NCI-H446 treated with DMSO at 0.1 percent for 48 hours (cell line): ENCODE data around the gene MLNR.

Experiments used
- DNase-seq: peaks from one replicate; lab custom pipeline; 2025; lab: John Stamatoyannopoulos, UW

MLNR gene, protein sequence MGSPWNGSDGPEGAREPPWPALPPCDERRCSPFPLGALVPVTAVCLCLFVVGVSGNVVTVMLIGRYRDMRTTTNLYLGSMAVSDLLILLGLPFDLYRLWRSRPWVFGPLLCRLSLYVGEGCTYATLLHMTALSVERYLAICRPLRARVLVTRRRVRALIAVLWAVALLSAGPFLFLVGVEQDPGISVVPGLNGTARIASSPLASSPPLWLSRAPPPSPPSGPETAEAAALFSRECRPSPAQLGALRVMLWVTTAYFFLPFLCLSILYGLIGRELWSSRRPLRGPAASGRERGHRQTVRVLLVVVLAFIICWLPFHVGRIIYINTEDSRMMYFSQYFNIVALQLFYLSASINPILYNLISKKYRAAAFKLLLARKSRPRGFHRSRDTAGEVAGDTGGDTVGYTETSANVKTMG

GRCh38 chr13:49220036-49220855 is at the start of gene MLNR:
Gene MLNR (plus strand): TSS chr13:49220338. CDS start chr13:49220338, 0 bp downstream.
- DNase-seq: no peak

DNA sequence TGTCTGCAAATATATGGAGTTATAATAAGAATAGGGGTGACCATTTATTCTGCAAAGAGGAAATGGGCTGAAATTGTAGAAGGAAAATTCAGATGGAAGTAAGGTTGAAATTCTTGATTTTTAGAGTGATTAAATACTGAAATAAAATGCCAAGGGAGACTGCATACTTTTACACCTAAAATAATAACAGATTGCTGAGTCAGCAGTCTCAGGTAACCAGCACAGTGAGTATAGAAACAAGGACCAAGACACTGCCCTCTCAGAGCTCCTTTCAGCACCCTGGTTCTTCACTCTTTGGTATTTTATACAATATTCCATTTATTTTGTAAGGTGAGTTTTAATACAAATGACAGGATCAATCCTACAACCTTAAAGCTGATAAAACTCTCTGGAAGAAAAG is 48.8 kb upstream of the MLNR start:
- DNase-seq: no peak

GRCh38 chr13:49183672-49184325 is 36.3 kb upstream of the MLNR start:
- DNase-seq: no peak

GRCh38 chr13:49184621-49185020 is 35.5 kb upstream of the MLNR start:
- no peak for DNase-seq

GRCh38 chr13:49185264-49185663 is 34.9 kb upstream of the MLNR start:
- no peak for DNase-seq

DNA sequence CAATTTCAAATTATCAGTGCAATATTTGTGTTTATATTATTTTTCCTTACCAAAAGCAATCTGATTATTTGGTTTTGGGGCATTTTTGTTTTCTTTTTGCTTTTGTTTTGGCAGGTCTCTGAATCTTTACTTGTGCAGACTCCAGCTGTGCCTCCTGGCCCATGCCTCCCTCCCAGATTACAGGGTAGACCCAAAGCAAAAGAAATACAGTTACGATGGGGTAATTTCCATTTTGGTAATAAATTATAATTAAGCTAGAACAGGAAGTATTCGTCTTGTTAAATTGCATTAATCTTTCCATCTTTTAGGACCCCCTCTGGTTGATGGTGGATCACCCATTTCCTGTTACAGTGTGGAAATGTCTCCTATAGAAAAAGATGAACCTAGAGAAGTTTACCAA is 29.2 kb upstream of the MLNR start:
- no peak for DNase-seq

GRCh38 chr13:49206641-49207040 is 13.5 kb upstream of the MLNR start:
- no peak for DNase-seq

DNA sequence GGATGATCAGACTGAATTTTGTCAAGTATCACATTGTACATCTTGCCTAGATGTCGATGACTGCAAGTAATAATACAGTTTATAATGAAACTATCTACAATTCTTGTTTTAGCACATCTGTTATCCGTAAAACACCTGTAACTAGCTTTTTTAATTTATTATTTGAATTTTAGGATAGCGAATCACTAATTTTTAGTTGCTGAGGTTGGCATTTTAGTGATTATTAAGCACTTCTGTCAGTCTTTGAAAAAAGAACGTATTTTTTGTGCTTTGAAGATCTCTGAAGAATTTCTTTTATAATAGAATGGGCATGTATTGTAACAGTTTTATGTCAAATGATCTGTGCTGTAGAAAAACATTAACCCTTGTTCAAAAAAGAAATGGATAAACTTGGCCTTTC is 11.5 kb upstream of the MLNR start:
- no peak for DNase-seq

- DNase-seq: no peak
Observed at GRCh38 chr13:49210114-49210513, 10.0 kb upstream of the MLNR start.

DNA sequence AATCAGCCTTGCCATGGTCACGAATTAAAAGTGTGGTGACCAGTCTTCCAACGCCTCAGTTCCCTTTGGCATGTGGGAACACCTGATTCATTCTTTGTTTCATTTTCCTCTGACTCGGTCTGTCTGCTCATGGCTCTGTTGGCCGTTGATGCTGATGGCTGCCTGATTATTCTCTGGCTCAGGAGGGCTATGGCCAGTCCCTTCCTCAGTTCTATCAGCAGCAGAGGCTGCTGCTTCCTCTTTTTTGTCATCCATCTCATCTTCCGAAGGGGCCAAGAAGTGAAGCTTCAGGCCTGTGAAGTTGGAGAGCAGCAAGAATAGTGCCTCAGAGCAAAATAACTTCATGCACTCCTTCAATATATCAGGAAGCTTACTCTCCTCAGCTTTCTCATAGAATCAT is 9.5 kb upstream of the MLNR start:
- no peak for DNase-seq

- no peak for DNase-seq
Observed at GRCh38 chr13:49213539-49213938, 6.6 kb upstream of the MLNR start.

DNA sequence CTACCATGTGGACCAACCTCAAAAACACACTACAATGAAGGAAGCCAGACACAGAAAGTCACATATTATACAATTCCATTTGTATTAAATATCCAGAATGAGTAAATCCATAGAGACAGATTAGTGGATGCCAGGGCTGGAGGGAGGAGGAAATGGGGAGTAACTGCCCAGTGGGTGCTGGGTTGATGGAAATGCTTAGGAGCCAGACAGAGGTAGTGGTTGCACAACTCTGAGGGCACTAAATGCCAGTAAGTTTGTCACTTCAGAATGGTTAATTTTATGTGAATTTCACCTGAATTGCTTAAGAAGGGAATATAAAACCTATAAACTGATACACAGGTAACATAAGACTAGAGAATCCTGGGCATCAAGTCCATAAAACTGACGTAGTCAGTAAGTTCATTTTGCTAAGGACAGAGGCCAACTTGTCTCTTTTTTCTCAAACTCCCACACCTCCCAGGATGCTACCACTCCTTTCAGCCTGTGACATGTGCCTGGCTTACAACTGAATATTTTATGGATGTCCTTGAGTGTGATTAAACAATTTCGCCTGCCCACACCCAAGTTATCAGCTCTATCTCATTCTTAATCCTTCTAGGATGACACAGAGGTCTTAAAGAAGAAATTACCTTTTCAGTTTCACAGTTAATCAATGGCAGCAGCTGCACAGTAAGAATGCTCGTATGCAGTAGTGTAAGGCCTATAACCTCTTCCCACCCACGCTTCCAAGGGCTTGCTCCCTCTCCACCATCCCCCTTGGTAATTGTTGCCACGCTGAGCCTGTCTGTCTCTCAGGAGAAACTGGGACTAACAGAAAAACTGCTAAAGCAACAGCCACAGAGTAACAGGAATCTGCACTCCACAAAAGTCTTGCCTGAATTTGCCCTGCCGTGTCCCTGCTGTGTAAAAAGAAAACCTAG is 5.9 kb upstream of the MLNR start:
- DNase-seq: no peak

GRCh38 chr13:49214917-49215376 is 5.2 kb upstream of the MLNR start:
- no peak for DNase-seq

DNA sequence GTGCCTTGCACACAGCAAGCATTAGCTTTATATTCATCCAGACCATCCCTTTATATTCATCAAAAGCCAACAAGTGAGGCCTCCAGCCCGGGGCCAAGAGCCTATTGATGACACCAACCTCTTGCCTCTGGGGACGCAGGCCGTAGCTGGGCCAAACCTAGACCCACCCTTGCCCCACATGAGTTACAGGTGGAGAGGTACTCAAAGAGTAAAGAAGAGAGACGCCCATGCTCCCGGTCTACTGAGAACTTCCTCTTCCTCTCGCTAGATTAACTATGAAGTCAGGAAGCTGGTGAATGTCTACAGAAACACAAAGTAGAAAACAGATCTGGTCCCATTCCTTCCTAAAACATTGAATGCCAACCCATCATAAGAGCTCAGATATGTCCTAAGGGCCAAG is 3.8 kb upstream of the MLNR start:
- DNase-seq: no peak

GRCh38 chr13:49217962-49218492 is 2.1 kb upstream of the MLNR start:
- DNase-seq: no peak

DNA sequence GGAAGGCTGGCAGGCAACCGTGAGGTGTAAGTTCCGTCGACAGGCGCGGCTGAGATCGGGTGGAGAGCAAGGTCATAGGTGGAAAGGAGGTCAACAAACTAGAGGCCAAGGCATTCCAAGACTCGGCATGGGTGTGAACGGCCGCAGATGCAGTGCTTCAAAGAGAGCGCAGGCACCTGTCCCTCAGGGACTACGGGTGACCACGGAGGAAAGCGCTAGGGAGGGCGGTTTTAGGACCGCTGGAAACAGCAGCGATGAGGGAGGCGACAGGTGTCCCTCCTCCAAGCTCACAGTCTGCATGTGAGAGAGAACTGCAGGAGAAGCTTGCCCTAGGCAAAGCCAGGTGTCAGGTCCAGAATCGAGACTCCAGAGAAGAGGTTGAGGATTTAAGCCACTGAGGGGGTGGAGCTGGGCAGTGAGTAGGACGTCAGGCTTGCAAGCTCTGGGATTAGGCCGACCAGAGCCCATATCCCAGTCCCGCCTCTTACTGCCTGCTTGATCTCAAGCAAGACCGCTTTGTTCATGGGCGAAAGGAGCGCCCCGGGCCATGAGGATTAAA is 1.6 kb upstream of the MLNR start:
- no peak for DNase-seq

- no peak for DNase-seq
Observed at GRCh38 chr13:49219647-49220035, 497 bp upstream of the MLNR start.

- no peak for DNase-seq
Observed at GRCh38 chr13:49220856-49221589, 885 bp downstream of the MLNR start.

- DNase-seq: no peak
Observed at GRCh38 chr13:49221590-49221965, 1.4 kb downstream of the MLNR start.
